ENCODE results near the gene RPS6KA4.
"Not testable (repeated sequence)": the region's sequence is repeated elsewhere in the genome, so short reads cannot be mapped to it uniquely, and the experiment has no call there.

Gene RPS6KA4

GRCh38 chr11:64317961-64318765 lies 40.8 kb upstream of the RPS6KA4 start, which contains the start of gene PRDX5:
Gene PRDX5 (plus strand): TSS chr11:64318121. CDS start chr11:64318216, 95 bp downstream.
- Histone ChIP-seq H3K9ac (peak within 1 kb of the TSS; percentile 84), H3K27ac (peak within 1 kb of the TSS; percentile 95), H3K9me3 (no peaks in the 10 kb centered on the region), H4K20me1 (peaks cover 27% of the 10 kb centered on the region; the same call in 1 of the 2 replicates), H3K27me3 (no peaks in the 10 kb centered on the region), H3K4me3 (peak within 1 kb of the TSS; percentile 95), H3K36me3 (peaks cover 65% of the 10 kb centered on the region), H3K4me1 (peaks cover 36% of the 10 kb centered on the region), H3K4me2 (peak within 1 kb of the TSS; percentile 97)
- TF ChIP-seq Cebpa-rat (IDR thresholded peaks at IDR 0.05) = peak; percentile 75

DNA sequence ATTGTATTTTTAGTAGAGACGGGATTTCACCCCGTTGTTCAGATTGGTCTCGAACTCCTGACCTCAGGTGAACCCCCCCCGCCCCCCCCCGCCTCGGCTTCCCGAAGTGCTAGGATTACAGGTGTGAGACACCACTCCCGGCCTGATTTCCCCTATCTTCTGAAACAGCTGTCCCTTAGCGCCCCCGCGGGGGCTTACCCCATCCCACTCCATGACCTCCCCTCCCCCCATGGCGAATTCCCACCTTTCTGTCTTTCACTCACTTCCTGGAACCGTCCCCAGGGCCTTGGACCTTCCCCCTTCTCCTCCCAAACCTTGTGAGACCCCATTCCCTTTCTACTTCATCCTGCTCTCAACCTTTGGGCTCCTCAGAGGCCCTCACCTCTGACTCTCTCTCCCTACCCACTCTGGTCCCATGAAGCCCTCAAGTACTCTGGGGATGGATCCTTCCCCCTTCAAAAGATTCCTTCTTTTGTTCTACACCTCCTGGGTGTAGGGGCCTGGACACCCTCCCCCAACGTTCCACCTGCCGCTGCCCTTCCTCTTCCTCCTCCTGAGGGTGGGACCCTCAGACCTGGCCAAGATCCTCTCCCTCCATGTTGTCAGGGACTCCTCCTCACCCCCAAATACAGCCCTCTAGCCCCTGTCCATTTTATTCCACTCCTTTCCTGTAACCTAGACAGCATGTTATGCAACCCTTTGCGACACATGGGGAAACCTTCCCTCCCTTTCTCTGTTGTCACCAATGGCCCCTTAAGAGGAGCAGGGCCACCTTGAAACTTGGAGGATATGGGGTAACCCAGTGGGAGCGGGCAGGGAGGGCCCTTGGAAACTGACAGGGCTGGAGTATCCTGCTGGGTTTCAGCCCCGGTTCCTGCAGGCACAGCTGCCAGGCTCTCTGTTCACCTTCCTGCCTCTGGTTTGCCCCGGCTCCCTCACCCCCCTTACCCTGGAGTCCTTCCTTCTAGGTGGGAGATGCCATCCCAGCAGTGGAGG lies 39.9 kb upstream of the RPS6KA4 start:
- Histone ChIP-seq H3K9me3 (no peaks in the 10 kb centered on the region), H3K4me1 (peaks cover 45% of the 10 kb centered on the region), H3K4me3 (peak overlapping the region; percentile 95), H3K9ac (peak overlapping the region; percentile 84; the same call in 1 of the 2 replicates), H3K27me3 (no peaks in the 10 kb centered on the region), H3K4me2 (peak overlapping the region; percentile 97), H3K27ac (peak overlapping the region; percentile 95), H4K20me1 (peaks cover 18% of the 10 kb centered on the region; the same call in 1 of the 2 replicates), H3K36me3 (peaks cover 56% of the 10 kb centered on the region)
- TF ChIP-seq Cebpa-rat (IDR thresholded peaks at IDR 0.05) = 0 out of 2 replicates have a peak, but pooled peaks have one; percentile 21

DNA sequence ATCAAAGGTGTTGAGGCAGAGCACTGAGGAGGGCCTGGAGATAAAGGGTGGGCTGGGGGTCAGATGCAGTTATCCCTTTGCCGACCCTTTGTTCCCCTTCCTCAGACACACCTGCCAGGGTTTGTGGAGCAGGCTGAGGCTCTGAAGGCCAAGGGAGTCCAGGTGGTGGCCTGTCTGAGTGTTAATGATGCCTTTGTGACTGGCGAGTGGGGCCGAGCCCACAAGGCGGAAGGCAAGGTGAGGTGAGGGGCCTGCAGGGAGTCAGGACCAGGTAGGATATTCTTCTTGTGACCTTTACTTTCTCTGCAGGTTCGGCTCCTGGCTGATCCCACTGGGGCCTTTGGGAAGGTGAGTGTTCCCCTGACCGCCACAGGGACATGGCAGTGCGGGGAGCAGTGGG lies 38.4 kb upstream of the RPS6KA4 start:
- peaks cover 41% of the 10 kb centered on the region for H3K36me3 ChIP-seq
- no peak overlapping the region for H3K9ac ChIP-seq
- peaks cover 11% of the 10 kb centered on the region; the same call in 1 of the 2 replicates for H4K20me1 ChIP-seq
- H3K27ac ChIP-seq = no peak overlapping the region
- peaks cover 45% of the 10 kb centered on the region for H3K4me1 ChIP-seq
- TF ChIP-seq Cebpa-rat (IDR thresholded peaks at IDR 0.05) = no peak
- no peaks in the 10 kb centered on the region for H3K9me3 ChIP-seq
- no peak overlapping the region for H3K4me2 ChIP-seq
- no peaks in the 10 kb centered on the region for H3K27me3 ChIP-seq
- no peak overlapping the region for H3K4me3 ChIP-seq

DNA sequence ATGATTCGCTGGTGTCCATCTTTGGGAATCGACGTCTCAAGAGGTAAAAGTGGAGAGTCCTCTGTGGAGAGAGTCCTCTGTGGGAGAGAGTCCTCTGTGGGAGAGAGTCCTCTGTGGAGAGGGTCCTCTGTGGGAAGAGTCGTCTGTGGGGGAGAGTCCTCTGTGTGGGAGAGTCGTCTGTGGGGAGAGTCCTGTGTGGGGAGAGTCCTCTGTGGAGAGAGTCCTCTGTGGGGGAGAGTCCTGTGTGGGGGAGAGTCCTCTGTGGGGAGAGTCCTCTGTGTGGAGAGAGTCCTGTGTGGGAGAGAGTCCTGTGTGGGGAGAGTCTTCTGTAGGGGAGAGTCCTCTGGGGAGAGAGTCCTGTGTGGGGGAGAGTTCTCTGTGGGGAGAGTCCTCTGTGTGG lies 37.9 kb upstream of the RPS6KA4 start:
- H3K4me1 ChIP-seq = peaks cover 42% of the 10 kb centered on the region
- TF ChIP-seq Cebpa-rat (IDR thresholded peaks at IDR 0.05) = no peak
- H3K36me3 ChIP-seq = peaks cover 36% of the 10 kb centered on the region
- H3K4me3 ChIP-seq = no peak overlapping the region
- H3K27ac ChIP-seq = no peak overlapping the region
- H3K9me3 ChIP-seq = no peaks in the 10 kb centered on the region
- H3K27me3 ChIP-seq = no peaks in the 10 kb centered on the region
- H4K20me1 ChIP-seq = peaks cover 9% of the 10 kb centered on the region; the same call in 1 of the 2 replicates
- H3K4me2 ChIP-seq = no peak overlapping the region
- no peak overlapping the region for H3K9ac ChIP-seq

DNA sequence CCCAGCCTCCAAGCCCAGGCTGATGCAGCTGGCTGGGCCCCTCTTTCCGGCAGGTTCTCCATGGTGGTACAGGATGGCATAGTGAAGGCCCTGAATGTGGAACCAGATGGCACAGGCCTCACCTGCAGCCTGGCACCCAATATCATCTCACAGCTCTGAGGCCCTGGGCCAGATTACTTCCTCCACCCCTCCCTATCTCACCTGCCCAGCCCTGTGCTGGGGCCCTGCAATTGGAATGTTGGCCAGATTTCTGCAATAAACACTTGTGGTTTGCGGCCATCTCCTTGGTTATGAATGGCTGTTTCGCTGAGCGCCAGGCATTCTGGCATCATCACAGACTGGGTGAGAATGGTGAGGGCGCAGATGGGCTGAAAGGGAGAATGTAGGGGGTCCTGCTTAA lies 37.4 kb upstream of the RPS6KA4 start:
- Histone ChIP-seq H4K20me1 (peaks cover 4% of the 10 kb centered on the region; the same call in 1 of the 2 replicates), H3K4me2 (no peak overlapping the region), H3K4me3 (no peak overlapping the region), H3K36me3 (peaks cover 32% of the 10 kb centered on the region), H3K4me1 (peaks cover 37% of the 10 kb centered on the region), H3K27me3 (no peaks in the 10 kb centered on the region), H3K27ac (no peak overlapping the region), H3K9ac (no peak overlapping the region), H3K9me3 (no peaks in the 10 kb centered on the region)
- no peak for TF ChIP-seq Cebpa-rat (IDR thresholded peaks at IDR 0.05)

DNA sequence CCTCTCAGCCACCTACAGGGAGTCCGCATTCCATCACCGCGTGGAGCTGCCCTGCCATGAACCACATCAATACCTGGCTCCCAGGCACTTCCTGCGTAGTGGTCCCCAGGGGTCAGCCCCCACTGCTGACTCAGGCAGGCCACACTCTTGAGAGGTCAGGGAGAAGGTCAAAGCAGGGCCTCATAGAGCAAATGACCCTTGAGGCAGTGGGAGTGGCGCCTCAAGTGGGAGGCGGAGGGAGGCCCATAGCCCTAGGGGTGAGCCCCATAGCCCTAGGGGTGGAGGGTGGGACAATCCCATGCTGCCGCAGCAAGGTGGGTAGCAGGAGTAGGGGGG lies 36.1 kb upstream of the RPS6KA4 start:
- Histone ChIP-seq H3K9me3 (no peaks in the 10 kb centered on the region), H3K4me3 (no peak overlapping the region), H3K27me3 (no peaks in the 10 kb centered on the region), H3K36me3 (peaks cover 32% of the 10 kb centered on the region), H3K9ac (0 out of 2 replicates have a peak overlapping the region, but pooled peaks have one; percentile 22), H3K4me1 (peaks cover 35% of the 10 kb centered on the region), H3K4me2 (peak overlapping the region; percentile 39), H3K27ac (0 out of 2 replicates have a peak overlapping the region, but pooled peaks have one; percentile 9), H4K20me1 (no peaks in the 10 kb centered on the region)
- TF ChIP-seq Cebpa-rat (IDR thresholded peaks at IDR 0.05) = no peak

- Histone ChIP-seq H3K27ac (peak overlapping the region; percentile 46; the same call in 1 of the 2 replicates), H4K20me1 (no peaks in the 10 kb centered on the region), H3K4me2 (peak overlapping the region; percentile 39), H3K27me3 (no peaks in the 10 kb centered on the region), H3K4me3 (no peak overlapping the region), H3K4me1 (peaks cover 35% of the 10 kb centered on the region), H3K36me3 (peaks cover 32% of the 10 kb centered on the region), H3K9me3 (no peaks in the 10 kb centered on the region), H3K9ac (0 out of 2 replicates have a peak overlapping the region, but pooled peaks have one; percentile 22)
- TF ChIP-seq Cebpa-rat (IDR thresholded peaks at IDR 0.05) = no peak
Measured at GRCh38 chr11:64323373-64323772, 35.6 kb upstream of the RPS6KA4 start.

DNA sequence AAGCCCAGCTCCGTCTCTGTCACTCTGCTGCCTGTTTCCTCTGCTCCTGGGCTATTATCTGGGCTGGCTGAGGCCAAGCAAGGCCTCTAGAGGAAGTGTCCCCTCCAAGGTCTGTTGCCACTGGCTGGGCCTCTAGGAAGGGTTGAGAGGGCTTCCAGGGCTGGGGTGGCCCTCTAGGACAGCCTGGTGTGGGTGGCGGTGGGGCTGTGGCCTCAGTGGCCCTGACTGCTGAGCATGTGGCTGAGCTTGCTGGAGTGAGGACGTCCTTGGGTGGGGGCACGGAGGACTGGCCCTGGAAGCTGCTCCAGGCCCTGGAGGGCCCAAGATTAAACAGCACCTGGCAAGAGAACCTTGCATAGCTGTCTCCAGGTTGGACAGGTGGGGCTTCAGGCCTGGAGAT lies 35.0 kb upstream of the RPS6KA4 start:
- not testable (repeated sequence) for H3K4me3 ChIP-seq, H3K9me3 ChIP-seq, H3K4me2 ChIP-seq, H3K27me3 ChIP-seq, H3K27ac ChIP-seq, H4K20me1 ChIP-seq, H3K9ac ChIP-seq
- Histone ChIP-seq H3K36me3 (peaks cover 32% of the 10 kb centered on the region), H3K4me1 (peaks cover 32% of the 10 kb centered on the region)

- H3K9me3 ChIP-seq = no peaks in the 10 kb centered on the region
- no peak overlapping the region for H3K4me2 ChIP-seq
- peaks cover 23% of the 10 kb centered on the region for H3K4me1 ChIP-seq
- no peak overlapping the region for H3K4me3 ChIP-seq
- no peaks in the 10 kb centered on the region for H4K20me1 ChIP-seq
- H3K36me3 ChIP-seq = peaks cover 32% of the 10 kb centered on the region
- TF ChIP-seq Cebpa-rat (IDR thresholded peaks at IDR 0.05) = no peak
- no peaks in the 10 kb centered on the region for H3K27me3 ChIP-seq
- no peak overlapping the region for H3K9ac ChIP-seq
- H3K27ac ChIP-seq = no peak overlapping the region
Measured at GRCh38 chr11:64324692-64325469, 34.1 kb upstream of the RPS6KA4 start.

All from BLaER1 (cell line).